Upper lobe of left lung (tissue), 6 donors: ENCODE measurements around the gene CHKA. TPM values are rescaled to one million over a fixed set of nuclear protein-coding genes. Genes with fewer than 3 reads are reported as not detected.
A peak's percentile ranks its signal among the peaks of the same experiment; 100 is the strongest.

ENCODE experiments used
- ATAC-seq, 2 donors: fragments of 200-7000 bp; cut with Tn5 transposase; one replicate each; pipeline ENCODE4 v1.9.1; 2022; ENCODE audit warnings: mild to moderate bottlenecking in 2 of 2, moderate library complexity in 2 of 2; ENCODE audit not compliant: low FRiP score in 2 of 2
- DNase-seq, 2 donors: peaks; one replicate each; pipeline ENCODE4 v3.0.0-alpha.2; 2019 to 2020
- H3K27ac ChIP-seq, 4 donors: fragments of 200-600 bp; sonication (generic); one replicate each; pipeline ENCODE4 v1.5.1; 2016 to 2019
- H3K27me3 ChIP-seq, 4 donors: fragments of 200-600 bp; sonication (generic); one replicate each; pipeline ENCODE4 v1.5.1; 2017 to 2019
- H3K36me3 ChIP-seq, 4 donors: fragments of 200-600 bp; sonication (generic); one replicate each; pipeline ENCODE4 v1.5.1; 2016 to 2019
- H3K4me1 ChIP-seq, 4 donors: fragments of 200-600 bp; sonication (generic); one replicate each; pipeline ENCODE4 v1.5.1; 2018 to 2019
- H3K4me3 ChIP-seq, 4 donors: fragments of 200-600 bp; sonication (generic); one replicate each; pipeline ENCODE4 v1.5.1; 2017 to 2019; ENCODE audit warnings: mild to moderate bottlenecking in 2 of 4, moderate library complexity in 1 of 4
- H3K9me3 ChIP-seq, 4 donors: fragments of 200-600 bp; sonication (generic); one replicate each; pipeline ENCODE4 v1.5.1; 2018 to 2019
- CTCF ChIP-seq, 6 experiments: fragments of 450-650 bp in 4 of 6; fragments of 200-600 bp in 2 of 6; sonication (generic) in 2 of 6; IDR thresholded peaks; one replicate each; pipeline ENCODE4 v1.5.1; 2016 to 2019; ENCODE audit warnings: antibody characterized with exemption in 6 of 6
- EP300 ChIP-seq, 4 donors: sonication (generic); formaldehyde crosslinking; IDR thresholded peaks; one replicate each; pipeline ENCODE4 v1.5.1; 2017; ENCODE audit warnings: antibody characterized with exemption in 4 of 4, control low read depth in 2 of 4
- POLR2A ChIP-seq, 4 donors: fragments of 450-650 bp; IDR thresholded peaks; one replicate each; pipeline ENCODE4 v1.5.1; 2016 to 2017; ENCODE audit warnings: antibody characterized with exemption in 4 of 4, mild to moderate bottlenecking in 2 of 4
- POLR2AphosphoS5 ChIP-seq, 2 donors: sonication (generic); formaldehyde crosslinking; IDR thresholded peaks; one replicate each; pipeline ENCODE4 v1.5.1; 2017; ENCODE audit warnings: antibody characterized with exemption in 2 of 2
- whole genome bisulfite sequencing, 2 donors: methylation state at CpG; one replicate each; pipeline ENCODE4 v1.1.5; 2017 to 2018; 5-methylcytosine and 5-hydroxymethylcytosine counted together
- total RNA-seq, 6 donors: library from RNA; depleted of rRNA in 4 of 6; stranded (reverse); fragments of >200 nt in 4 of 6; gene quantifications; one replicate each; pipeline versions ENCODE4 v1.1.0 to v1.2.1, GENCODE V29; 2016 to 2021
- donor health status: DM: no; HTN: no; CAD: no; lungs with moderate emphysema.
- donor health status: DM: no; HTN: yes; CAD: no; lungs with severe emphysema.

The CHKA gene
- total RNA-seq, 6 donors from 2014 or later = 34.5 to 128 (median 59.1) TPM

GRCh38 chr11:68056317-68057285 lies 64.6 kb downstream of the CHKA start:
- DNase-seq (no peak), ATAC-seq (no peak)
- 94 to 96% methylated on average over 12 of the region's 12 CpGs for WGBS, 2 donors

DNA sequence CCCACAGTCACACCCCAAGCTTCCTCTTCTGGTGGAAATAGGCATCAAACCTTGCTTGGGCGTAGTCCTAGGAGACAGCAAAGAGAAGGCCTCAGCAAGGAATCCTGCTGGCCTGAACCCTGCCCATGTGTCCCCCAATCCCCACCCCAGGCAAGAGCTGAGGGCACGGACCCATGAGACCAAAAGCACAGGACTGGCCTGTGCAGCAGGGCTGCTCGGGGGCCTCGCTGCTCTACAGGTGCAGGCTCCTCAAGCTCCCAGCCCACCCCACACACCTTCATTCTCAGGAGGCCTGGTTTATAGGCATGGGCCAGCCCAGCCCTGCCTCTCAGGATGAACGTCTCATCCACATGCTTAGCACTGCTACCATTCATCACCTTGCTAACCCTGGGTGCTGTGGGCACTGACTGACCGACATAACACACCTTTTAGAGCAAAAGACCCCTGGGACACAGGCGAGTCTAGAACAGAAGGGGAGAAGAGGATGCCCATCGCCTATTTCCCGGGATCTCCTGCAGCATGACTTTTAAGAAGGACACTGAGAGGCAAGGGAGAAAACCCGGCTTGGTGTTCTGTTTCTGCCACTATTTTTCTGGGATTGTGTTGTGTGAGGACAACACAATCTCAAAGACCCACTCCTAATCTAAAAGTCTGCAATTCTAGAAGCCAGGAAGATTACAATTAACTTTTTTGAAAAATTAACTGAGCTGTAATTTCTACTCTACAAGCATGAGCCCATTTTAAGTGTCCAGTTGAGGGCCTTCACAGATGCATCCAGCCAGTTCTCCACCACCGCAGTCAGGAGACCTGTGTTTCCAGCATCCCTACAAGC lies 67.0 kb downstream of the CHKA start:
- Histone ChIP-seq H3K4me3 (no peak overlapping the region), H3K27me3 (no peaks in the 10 kb centered on the region), H3K27ac (no peak overlapping the region), H3K4me1 (peaks cover 0 to 6% (median 4%) of the 10 kb centered on the region in 4 donors), H3K36me3 (peaks cover 8 to 53% (median 41%) of the 10 kb centered on the region in 4 donors), H3K9me3 (no peaks in the 10 kb centered on the region)
- TF ChIP-seq CTCF (IDR thresholded peaks at IDR 0.05) (no peak), POLR2A (IDR thresholded peaks at IDR 0.05) (peak in 1 of 4 donors; percentile 5)
- ATAC-seq (no peak), DNase-seq (no peak)
- 62 to 92% methylated on average over 2 to 11 of the region's 11 CpGs for WGBS, 2 donors

More at GRCh38 chr11:68056317-68057285, 64.6 kb downstream of the CHKA start:
- H3K27ac ChIP-seq = no peak overlapping the region
- H3K36me3 ChIP-seq = peaks cover 7 to 48% (median 25%) of the 10 kb centered on the region in 4 donors
- no peaks in the 10 kb centered on the region for H3K9me3 ChIP-seq
- H3K4me3 ChIP-seq = no peak overlapping the region
- TF ChIP-seq CTCF (IDR thresholded peaks at IDR 0.05) = no peak
- TF ChIP-seq POLR2AphosphoS5 (IDR thresholded peaks at IDR 0.05) = no peak
- TF ChIP-seq EP300 (IDR thresholded peaks at IDR 0.05) = no peak
- TF ChIP-seq POLR2A (IDR thresholded peaks at IDR 0.05) = no peak
- H3K4me1 ChIP-seq = no peaks in the 10 kb centered on the region
- H3K27me3 ChIP-seq = no peaks in the 10 kb centered on the region

DNA sequence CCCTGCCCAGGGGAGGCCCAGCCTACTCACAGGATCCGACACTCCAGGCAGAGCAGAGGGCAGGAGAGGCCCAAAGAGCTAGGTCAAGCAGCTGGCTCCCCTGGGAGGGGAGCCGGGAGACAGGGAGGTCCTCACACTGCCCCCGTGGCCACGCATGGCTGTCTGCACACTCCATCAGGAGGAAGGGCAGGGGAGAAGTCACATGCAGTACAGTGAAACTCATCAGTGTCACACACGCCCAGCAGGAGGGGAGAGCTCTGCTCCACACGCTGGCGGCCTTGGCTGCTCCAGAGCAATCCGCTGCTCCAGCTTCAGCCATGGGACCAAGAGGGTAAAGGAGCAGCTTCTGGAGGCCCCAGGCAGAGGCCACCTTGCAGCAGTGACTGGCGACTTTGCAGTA lies 68.1 kb downstream of the CHKA start:
- peaks cover 8 to 61% (median 52%) of the 10 kb centered on the region in 4 donors for H3K36me3 ChIP-seq

More for the DNA sequence above, 68.1 kb downstream of the CHKA start:
- ATAC-seq (peak in 1 of 2 donors; percentile 7), DNase-seq (peak in 1 of 2 donors; percentile 57)
- Histone ChIP-seq H3K27me3 (no peaks in the 10 kb centered on the region), H3K4me1 (peaks cover 0 to 6% (median 4%) of the 10 kb centered on the region in 4 donors), H3K4me3 (no peak overlapping the region), H3K27ac (no peak overlapping the region), H3K9me3 (no peaks in the 10 kb centered on the region)
- 78 to 85% methylated on average over 7 to 9 of the region's 9 CpGs for WGBS, 2 donors
- TF ChIP-seq CTCF (IDR thresholded peaks at IDR 0.05) = no peak
- no peak for TF ChIP-seq POLR2AphosphoS5 (IDR thresholded peaks at IDR 0.05)
- no peak for TF ChIP-seq POLR2A (IDR thresholded peaks at IDR 0.05)
- TF ChIP-seq EP300 (IDR thresholded peaks at IDR 0.05) = no peak
